Measurements from ENCODE around the gene PCDH9. TPM values are rescaled to one million over a fixed set of nuclear protein-coding genes. Genes with fewer than 3 reads are reported as not detected.
"Not testable (repeated sequence)": the region's sequence is repeated elsewhere in the genome, so short reads cannot be mapped to it uniquely, and the experiment has no call there.

Gene PCDH9
- total RNA-seq, 1 donor from 2014 or later: 13.9 TPM

GRCh38 chr13:66322193-66322740, 907.9 kb downstream of the PCDH9 start:
- DNase-seq (ENCODE audit: low read depth): no peak

GRCh38 chr13:66314911-66315310, 915.2 kb downstream of the PCDH9 start:
- peak; percentile 41 for DNase-seq (ENCODE audit: low read depth)

DNA sequence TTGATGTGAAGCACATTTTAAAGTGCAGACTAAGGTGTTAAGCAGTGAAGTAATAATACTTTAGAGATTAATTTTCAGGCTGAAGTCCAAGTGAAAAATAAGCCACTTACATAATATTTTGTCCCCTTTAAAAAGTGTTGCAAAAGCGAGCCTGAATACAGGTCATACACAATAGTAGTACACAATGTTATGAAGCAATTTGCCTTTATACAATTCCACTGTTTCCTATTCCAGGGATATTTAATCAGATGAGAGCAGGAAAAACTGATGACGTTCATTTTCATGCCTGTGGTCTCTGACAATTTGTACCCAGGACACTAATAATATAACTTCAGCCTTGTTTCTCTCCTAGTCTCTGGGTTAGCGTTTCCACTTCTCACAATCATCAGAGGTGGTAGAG, 916.7 kb downstream of the PCDH9 start:
- peak; percentile 6 for DNase-seq (ENCODE audit: low read depth)

DNA sequence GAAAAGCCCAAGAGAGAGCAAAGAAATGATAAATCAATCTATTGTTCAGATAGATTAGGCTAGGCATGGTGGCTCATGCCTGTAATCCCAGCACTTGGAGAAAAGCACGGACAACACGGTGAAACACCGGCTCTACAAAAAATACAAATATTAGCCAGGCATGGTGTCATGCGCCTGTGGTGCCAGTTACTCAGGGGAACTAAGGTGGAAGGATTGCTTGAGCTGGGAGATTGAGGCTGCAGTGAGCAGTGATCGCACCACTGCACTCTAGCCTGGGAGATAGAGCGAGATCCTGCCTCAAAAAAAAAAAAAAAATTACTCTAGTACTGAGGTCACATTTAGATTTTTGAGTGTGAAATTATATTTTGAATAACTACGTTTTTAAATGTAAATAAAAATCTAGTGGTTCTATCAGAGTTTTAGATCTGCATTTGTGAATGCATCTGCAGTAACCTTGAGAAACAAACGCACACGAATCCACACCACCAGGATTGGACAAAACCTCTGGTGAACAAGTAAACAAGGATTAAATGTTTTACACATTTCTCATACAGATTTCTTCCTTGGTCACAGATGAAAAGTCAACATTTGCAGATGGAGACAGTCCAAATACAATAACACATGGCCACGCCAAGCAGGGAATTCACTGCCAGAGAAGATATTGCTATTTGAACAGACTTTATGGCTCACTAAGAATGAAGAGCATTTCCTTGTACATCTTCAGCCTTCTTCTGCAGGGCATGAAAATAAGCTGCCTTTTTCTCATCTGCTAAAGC, 917.6 kb downstream of the PCDH9 start:
- peak; percentile 31 for DNase-seq (ENCODE audit: low read depth)

DNA sequence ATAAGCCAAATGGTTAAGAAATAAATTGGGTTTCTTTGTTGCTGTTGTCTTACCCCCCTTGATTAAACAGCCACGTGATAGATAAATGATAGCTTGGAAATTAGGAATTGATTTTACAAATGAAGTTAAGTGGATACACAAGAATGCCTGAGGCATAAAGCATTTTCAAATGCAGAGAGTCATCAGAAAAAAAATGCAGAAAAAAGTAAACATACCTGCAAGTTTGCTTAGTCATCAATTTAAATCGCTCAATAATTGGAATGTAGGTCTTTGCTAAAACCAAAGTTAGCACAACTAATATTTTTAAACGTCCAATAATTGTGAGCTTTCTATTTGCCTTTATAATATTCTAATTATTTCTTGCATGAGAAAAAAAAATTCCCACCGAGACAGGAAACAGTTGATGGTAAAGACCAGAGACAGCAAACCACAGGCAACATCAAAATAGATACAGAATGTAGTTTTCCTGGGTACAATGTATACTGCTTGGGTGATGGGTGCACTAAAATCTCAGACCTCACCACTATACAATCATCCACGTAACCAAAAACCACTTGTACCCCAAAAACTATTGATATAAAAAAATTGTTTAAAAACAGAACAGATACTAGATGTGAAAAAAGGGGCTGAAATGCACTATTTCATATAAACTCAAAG, 924.0 kb downstream of the PCDH9 start:
- no peak for DNase-seq (ENCODE audit: low read depth)

DNA sequence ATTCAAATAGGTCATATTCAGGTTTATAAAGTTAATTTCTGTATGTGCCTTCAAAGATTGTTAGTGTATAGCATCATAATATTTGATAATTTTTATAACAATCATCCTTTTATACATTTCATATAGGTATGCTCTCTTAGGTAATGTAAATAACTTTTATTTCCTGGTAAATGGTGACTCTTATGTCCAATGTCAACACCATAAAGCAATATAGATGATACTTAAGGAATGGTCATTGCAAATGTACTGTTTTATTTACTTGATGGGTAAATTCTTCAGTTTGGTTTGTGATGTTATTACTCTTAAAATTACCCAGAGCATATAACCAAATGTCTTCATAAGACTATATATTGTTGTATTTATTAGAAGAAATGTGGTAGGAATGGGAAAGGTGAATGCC, 928.7 kb downstream of the PCDH9 start:
- no peak for DNase-seq (ENCODE audit: low read depth)

DNA sequence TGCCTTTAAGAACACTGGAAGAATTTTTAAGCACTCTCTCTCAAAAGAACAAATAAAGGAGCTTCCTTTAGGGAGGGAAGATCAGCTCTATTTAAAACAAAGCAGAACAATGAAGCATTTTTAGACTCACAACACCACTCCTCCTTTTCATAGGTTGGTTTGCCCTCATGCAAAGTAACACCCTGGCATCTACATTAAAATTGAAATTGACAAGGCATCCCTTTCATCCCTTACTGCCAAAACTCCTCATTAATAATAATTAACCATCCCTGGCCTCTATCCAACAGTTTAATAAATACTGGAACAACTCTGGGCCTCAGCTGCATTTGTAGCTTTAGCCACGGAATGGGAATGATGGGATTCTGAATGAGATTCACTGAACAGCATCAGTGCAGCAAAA, 929.1 kb downstream of the PCDH9 start:
- no peak for DNase-seq (ENCODE audit: low read depth)

DNA sequence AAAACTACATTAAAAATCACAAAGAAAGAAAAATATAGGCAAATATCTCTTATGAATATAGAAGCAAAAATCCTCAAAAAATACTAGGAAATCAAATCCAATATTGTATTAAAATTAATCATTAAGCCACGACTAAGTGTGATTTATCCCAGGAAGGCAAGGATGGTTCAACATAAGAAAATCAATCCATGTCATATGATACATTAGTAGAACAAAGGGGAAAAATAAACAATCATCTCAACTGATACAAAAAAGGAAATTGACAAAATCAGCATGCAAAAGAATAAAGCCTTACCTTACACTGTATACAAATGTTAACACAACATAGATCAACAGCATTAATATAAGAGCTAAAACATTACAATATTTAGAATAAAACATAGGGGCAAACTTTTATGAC, 933.3 kb downstream of the PCDH9 start:
- DNase-seq (ENCODE audit: low read depth): no peak

DNA sequence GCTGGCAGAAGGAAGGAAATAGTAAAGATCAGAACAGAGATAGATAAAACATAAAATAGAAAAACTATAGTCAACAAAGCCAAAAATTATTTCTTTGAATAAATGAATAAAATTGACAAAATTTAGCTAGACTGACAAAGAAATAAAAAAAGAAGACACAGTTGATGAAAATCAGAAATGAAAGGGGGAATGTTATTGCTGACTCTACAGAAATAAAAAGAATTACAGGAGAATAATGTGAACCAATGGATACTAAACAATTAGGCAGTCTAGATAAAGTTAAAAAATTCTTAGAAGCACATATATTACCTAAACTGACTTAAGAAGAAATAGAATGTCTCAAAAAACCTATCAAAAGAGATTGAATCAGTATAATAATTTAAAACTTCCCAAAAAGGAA, 933.8 kb downstream of the PCDH9 start:
- no peak for DNase-seq (ENCODE audit: low read depth)

DNA sequence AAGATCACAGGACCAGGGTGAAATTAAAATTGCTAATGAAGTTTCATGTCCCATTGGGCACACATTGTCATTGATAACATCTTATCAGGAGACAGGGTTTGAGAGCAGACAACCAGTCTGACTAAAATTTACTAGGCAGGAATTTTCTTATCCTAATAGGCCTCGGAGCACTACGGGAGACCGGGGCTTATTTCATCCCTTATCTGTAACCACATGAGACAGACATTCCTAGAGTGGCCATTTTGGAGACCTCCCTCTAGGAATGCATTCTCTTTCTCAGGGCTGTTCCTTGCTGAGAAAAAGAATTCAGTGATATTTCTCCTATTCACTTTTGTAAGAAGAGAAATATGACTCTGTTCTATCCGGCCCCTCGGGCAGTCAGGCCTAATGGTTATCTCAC, 943.3 kb downstream of the PCDH9 start:
- not testable (repeated sequence) for DNase-seq (ENCODE audit: low read depth)

GRCh38 chr13:66275416-66275815, 954.7 kb downstream of the PCDH9 start:
- no peak for DNase-seq (ENCODE audit: low read depth)

- DNase-seq (ENCODE audit: low read depth): no peak
Observed at GRCh38 chr13:66273011-66273410, 957.1 kb downstream of the PCDH9 start.

DNA sequence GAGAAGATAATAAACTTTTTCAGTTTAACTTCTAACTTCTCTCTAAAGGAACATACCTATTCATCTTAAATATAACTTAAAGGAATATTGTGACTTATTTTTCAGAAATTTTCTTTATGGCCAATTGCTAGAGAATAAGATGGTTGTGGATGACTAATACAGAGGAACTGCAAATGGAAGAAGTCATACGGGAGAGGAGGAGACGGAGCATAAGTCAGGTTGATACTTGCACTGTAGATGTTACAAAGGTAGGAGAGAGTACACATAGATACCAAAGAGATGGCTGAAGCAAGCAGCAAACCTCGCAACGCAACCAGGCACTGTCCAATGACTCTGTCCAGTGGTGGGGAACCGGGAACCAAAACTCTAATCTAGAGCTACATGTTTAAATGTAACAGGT, 963.4 kb downstream of the PCDH9 start:
- DNase-seq (ENCODE audit: low read depth): no peak

DNA sequence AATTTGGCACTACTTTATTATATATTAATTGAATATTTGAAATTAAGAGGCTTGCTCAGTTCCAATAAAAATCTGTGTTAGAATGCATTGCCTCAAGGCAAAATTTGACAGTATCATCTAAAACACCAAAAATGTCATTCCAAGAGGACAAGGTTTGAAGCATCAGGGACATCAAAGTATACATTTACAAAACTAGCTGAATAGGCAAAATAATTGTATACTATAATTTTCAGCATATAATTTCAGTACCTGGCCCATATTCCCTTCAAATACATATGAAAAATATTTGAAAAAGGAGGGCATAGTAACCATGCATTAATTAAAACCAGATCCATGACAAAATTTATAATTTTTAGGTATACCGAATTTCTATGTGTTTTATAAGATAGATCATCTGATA, 963.8 kb downstream of the PCDH9 start:
- DNase-seq (ENCODE audit: low read depth): no peak

- no peak for DNase-seq (ENCODE audit: low read depth)
Observed at GRCh38 chr13:66265371-66265770, 964.8 kb downstream of the PCDH9 start.

- DNase-seq (ENCODE audit: low read depth): no peak
Observed at GRCh38 chr13:66264971-66265370, 965.2 kb downstream of the PCDH9 start.

- no peak for DNase-seq (ENCODE audit: low read depth)
Observed at GRCh38 chr13:66262330-66262729, 967.8 kb downstream of the PCDH9 start.

GRCh38 chr13:66259426-66259825, 970.7 kb downstream of the PCDH9 start:
- DNase-seq (ENCODE audit: low read depth): not testable (repeated sequence)

Data from myocyte (in vitro differentiated cells).